Measurements from ENCODE around the gene CECR2.

DNA sequence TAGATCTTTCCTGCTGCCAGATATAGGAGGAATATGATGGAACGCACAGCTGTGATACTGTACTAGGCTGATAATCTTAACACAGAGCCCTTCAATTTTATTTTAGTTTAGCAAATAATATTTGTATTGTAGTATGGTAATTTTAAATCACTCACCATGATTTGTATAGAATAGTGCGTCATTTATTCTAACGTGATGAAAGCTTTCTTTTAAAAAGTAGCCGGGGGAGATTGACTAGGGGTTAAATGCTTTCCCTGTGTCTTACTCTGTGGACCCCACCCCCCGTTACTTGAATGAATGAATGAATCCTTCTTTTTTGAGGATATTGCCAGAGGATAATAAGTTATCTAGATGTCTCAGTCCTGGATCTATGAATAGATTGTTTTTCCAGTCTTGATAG, 72.1 kb downstream of the CECR2 start:
- TF ChIP-seq, protein P1, sequence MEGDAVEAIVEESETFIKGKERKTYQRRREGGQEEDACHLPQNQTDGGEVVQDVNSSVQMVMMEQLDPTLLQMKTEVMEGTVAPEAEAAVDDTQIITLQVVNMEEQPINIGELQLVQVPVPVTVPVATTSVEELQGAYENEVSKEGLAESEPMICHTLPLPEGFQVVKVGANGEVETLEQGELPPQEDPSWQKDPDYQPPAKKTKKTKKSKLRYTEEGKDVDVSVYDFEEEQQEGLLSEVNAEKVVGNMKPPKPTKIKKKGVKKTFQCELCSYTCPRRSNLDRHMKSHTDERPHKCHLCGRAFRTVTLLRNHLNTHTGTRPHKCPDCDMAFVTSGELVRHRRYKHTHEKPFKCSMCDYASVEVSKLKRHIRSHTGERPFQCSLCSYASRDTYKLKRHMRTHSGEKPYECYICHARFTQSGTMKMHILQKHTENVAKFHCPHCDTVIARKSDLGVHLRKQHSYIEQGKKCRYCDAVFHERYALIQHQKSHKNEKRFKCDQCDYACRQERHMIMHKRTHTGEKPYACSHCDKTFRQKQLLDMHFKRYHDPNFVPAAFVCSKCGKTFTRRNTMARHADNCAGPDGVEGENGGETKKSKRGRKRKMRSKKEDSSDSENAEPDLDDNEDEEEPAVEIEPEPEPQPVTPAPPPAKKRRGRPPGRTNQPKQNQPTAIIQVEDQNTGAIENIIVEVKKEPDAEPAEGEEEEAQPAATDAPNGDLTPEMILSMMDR (IDR thresholded peaks at IDR 0.05; ENCODE audit: insufficient read depth, low read length) = no peak
- TF ChIP-seq, protein P2, sequence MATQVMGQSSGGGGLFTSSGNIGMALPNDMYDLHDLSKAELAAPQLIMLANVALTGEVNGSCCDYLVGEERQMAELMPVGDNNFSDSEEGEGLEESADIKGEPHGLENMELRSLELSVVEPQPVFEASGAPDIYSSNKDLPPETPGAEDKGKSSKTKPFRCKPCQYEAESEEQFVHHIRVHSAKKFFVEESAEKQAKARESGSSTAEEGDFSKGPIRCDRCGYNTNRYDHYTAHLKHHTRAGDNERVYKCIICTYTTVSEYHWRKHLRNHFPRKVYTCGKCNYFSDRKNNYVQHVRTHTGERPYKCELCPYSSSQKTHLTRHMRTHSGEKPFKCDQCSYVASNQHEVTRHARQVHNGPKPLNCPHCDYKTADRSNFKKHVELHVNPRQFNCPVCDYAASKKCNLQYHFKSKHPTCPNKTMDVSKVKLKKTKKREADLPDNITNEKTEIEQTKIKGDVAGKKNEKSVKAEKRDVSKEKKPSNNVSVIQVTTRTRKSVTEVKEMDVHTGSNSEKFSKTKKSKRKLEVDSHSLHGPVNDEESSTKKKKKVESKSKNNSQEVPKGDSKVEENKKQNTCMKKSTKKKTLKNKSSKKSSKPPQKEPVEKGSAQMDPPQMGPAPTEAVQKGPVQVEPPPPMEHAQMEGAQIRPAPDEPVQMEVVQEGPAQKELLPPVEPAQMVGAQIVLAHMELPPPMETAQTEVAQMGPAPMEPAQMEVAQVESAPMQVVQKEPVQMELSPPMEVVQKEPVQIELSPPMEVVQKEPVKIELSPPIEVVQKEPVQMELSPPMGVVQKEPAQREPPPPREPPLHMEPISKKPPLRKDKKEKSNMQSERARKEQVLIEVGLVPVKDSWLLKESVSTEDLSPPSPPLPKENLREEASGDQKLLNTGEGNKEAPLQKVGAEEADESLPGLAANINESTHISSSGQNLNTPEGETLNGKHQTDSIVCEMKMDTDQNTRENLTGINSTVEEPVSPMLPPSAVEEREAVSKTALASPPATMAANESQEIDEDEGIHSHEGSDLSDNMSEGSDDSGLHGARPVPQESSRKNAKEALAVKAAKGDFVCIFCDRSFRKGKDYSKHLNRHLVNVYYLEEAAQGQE (IDR thresholded peaks at IDR 0.05; ENCODE audit: insufficient replicate concordance, low read depth) = no peak
- TF ChIP-seq POLR2AphosphoS5 (IDR thresholded peaks at IDR 0.05; ENCODE audit: low read depth) = no peak
- TF ChIP-seq GABPA (IDR thresholded peaks at IDR 0.05; ENCODE audit: low read depth) = no peak
